Neural crest cell (in vitro differentiated cells): Measurements from ENCODE around the gene IGFBP5. TPM values are rescaled to one million over a fixed set of nuclear protein-coding genes. Genes with fewer than 3 reads are reported as not detected.

Experiments
- DNase-seq: peaks from one replicate; pipeline ENCODE4 v3.0.0; 2021; ENCODE audit warnings: low read depth, mixed read lengths, low spot score
- H3K27ac Mint-ChIP-seq: one replicate; pipeline ENCODE4 v1.8.0; 2021; ENCODE audit warnings: mild to moderate bottlenecking, mixed read lengths; ENCODE audit not compliant: unreplicated experiment
- H3K27me3 Mint-ChIP-seq: 2 replicates; pipeline ENCODE4 v1.8.0; 2021; ENCODE audit warnings: low read depth, mild to moderate bottlenecking, mixed read lengths
- H3K36me3 Mint-ChIP-seq: 2 replicates; pipeline ENCODE4 v1.8.0; 2021; ENCODE audit warnings: low read depth, mild to moderate bottlenecking, mixed read lengths
- H3K4me1 Mint-ChIP-seq: 2 replicates; pipeline ENCODE4 v1.8.0; 2021; ENCODE audit warnings: mixed read lengths
- H3K4me3 Mint-ChIP-seq: one replicate; pipeline ENCODE4 v1.8.0; 2021; ENCODE audit warnings: mild to moderate bottlenecking, mixed read lengths
- H3K9me3 Mint-ChIP-seq: 2 replicates; pipeline ENCODE4 v1.8.0; 2021; ENCODE audit warnings: mixed read lengths
- total RNA-seq: library from RNA; stranded (reverse); gene quantifications from 2 replicates; pipeline ENCODE4 v1.2.1, GENCODE V29; 2021
- TF ChIP-seq, protein P1 (sequence below): fragments of 200-600 bp; sonication (generic); conservative IDR thresholded peaks from 2 replicates; pipeline ENCODE4 v1.5.0; 2021; ENCODE audit warnings: antibody characterized with exemption, mild to moderate bottlenecking

IGFBP5 gene
- total RNA-seq, 1 donor from 2014 or later = 140 TPM

DNA sequence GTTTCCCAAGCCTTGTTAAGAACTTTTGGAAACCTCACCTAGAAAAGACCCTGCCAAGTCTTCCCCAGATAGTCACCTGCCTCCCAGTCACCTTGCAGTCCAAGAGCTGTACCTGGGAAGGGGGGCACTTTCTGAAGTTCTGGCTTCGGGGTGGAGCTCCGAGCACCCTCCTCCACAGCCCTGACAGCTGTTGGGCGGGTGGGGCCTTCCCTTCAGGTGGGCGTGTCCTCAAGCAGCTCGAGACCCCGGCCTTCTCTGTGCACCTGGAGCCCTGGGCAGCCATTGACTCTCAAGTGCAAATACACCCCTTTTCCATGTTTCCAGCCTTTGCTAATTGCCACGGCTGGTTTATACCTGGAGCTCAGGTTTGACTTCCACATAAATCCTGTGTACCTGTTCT, 37.0 kb upstream of the IGFBP5 start:
- TF ChIP-seq, protein P1, sequence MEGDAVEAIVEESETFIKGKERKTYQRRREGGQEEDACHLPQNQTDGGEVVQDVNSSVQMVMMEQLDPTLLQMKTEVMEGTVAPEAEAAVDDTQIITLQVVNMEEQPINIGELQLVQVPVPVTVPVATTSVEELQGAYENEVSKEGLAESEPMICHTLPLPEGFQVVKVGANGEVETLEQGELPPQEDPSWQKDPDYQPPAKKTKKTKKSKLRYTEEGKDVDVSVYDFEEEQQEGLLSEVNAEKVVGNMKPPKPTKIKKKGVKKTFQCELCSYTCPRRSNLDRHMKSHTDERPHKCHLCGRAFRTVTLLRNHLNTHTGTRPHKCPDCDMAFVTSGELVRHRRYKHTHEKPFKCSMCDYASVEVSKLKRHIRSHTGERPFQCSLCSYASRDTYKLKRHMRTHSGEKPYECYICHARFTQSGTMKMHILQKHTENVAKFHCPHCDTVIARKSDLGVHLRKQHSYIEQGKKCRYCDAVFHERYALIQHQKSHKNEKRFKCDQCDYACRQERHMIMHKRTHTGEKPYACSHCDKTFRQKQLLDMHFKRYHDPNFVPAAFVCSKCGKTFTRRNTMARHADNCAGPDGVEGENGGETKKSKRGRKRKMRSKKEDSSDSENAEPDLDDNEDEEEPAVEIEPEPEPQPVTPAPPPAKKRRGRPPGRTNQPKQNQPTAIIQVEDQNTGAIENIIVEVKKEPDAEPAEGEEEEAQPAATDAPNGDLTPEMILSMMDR = no peak
- no peak for DNase-seq
- H3K36me3 Mint-ChIP-seq = no peaks in the 10 kb centered on the region
- H3K27me3 Mint-ChIP-seq = no peaks in the 10 kb centered on the region
- H3K9me3 Mint-ChIP-seq = no peaks in the 10 kb centered on the region
- H3K27ac Mint-ChIP-seq = no peak overlapping the region
- H3K4me3 Mint-ChIP-seq = no peak overlapping the region
- peaks cover 32% of the 10 kb centered on the region for H3K4me1 Mint-ChIP-seq

DNA sequence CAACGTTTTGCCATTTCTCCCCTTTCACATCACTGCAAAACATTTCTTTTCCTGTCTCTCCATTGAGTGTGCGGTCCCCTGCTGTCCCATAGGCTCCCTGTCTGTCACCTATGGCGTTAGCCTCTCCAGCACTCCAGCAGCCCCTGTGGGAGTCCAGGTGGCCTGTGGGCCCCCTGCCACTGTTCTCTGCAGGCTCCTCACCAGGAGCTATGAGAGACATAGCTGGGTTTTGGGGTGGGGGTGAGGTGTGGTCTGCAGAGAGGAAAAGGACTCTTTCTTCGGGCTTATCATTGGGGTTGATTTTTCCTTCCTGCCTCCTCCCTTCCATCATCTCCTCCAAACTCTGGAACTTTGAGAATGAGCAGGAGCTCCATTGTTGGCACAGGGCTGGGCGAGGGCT, 36.1 kb upstream of the IGFBP5 start:
- no peaks in the 10 kb centered on the region for H3K27me3 Mint-ChIP-seq
- no peak overlapping the region for H3K27ac Mint-ChIP-seq
- H3K4me3 Mint-ChIP-seq = no peak overlapping the region
- H3K4me1 Mint-ChIP-seq = peaks cover 23% of the 10 kb centered on the region
- no peaks in the 10 kb centered on the region for H3K9me3 Mint-ChIP-seq
- TF ChIP-seq, protein P1 = no peak
- DNase-seq = no peak
- no peaks in the 10 kb centered on the region for H3K36me3 Mint-ChIP-seq

DNA sequence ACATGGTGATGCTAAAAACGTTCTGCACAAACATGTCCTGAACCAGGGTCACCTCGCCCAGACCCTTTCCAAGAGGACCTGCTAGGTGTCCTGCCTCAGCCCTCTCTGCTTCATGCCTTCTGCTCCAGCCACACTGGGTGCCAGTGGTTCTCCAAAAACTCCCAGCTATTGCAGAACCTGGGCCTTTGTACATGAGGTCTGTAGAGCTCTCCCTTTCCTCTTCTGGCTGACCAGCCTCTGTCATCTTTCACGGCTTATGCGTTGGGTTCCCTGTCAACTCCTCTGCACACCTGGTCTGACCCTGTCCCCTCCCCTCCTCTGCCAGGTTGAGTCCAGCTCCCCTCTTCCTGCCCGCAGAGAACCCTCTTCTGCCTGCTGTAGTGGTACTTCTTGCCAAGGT, 35.5 kb upstream of the IGFBP5 start:
- Mint-ChIP-seq H3K27ac (no peak overlapping the region), H3K27me3 (no peaks in the 10 kb centered on the region), H3K36me3 (no peaks in the 10 kb centered on the region), H3K4me1 (peaks cover 18% of the 10 kb centered on the region), H3K9me3 (no peaks in the 10 kb centered on the region), H3K4me3 (no peak overlapping the region)
- DNase-seq = no peak
- TF ChIP-seq, protein P1 = no peak

DNA sequence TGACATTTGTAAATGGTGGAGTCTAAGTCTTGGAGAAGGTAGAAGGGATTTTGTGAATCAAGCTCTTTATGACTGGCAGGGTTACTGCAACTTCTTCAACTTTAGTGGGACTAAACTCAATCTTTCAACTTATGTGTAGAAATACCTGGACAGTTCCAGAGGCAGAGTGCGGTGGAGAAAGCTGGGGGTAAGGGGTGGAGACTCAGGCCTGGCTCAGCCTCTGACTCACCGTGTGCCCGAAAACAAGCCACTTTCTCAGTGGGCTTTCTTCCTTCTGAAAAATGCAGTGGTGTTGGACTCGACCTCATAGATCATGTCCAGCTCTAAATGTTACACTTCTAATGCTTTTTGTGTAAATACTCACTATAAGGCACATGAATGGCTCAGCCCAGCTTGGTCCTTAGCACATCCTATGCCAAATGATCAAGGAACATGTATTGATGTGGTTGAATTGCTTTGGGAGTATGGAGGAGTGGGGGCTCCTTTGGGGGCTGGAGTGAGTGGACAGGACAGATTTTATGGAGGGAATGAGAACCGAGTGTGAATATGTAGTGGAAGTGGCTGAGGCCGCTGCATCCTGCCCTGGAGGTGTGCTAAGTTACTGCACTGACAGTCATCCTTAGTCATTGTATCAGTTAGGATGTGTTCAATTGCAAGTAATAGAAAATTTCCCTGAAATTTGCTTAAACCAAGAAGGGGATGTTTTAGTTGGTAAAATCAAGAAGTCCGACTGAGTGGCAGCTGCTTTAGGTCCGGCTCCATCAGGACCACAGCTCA, 32.2 kb upstream of the IGFBP5 start:
- H3K27ac Mint-ChIP-seq = no peak overlapping the region
- no peak for DNase-seq
- no peaks in the 10 kb centered on the region for H3K27me3 Mint-ChIP-seq
- TF ChIP-seq, protein P1 = no peak
- no peak overlapping the region for H3K4me3 Mint-ChIP-seq
- no peaks in the 10 kb centered on the region for H3K36me3 Mint-ChIP-seq
- H3K9me3 Mint-ChIP-seq = no peaks in the 10 kb centered on the region
- H3K4me1 Mint-ChIP-seq = peaks cover 6% of the 10 kb centered on the region

DNA sequence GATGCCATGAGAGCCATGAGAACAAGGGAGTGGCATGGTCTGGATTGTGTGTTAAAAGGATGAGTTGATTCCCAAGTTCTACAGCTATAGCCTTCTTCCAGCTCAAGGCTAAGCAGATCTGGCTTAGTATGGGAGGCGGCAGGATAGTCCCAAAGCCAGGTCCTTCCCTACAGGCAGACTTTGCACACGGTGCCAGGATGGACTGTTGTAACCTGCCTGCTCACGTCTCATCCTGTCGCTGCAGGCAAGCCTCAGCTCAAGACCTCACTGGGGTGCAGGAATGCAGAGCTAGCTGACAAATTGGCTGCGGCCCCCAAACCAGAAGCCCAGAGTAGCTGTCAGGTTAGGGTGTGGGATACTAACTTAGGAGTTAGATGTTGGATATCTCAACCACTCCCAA, 28.8 kb upstream of the IGFBP5 start:
- Mint-ChIP-seq H3K4me1 (peaks cover 6% of the 10 kb centered on the region), H3K4me3 (no peak overlapping the region), H3K27me3 (no peaks in the 10 kb centered on the region), H3K27ac (peak overlapping the region; percentile 68), H3K36me3 (no peaks in the 10 kb centered on the region), H3K9me3 (no peaks in the 10 kb centered on the region)
- DNase-seq = no peak
- TF ChIP-seq, protein P1 = no peak
